ACC112 (cell line): ENCODE results near the gene ZBTB8OS.
"Not testable (repeated sequence)": the region's sequence is repeated elsewhere in the genome, so short reads cannot be mapped to it uniquely, and the experiment has no call there.

ENCODE experiments used
- H2AFZ ChIP-seq: fragments of 200-600 bp; sonication (generic); one replicate; pipeline ENCODE4 v1.6.0; 2017; ENCODE audit warnings: antibody characterized with exemption, low read length; ENCODE audit not compliant: unreplicated experiment
- H3K27ac ChIP-seq: fragments of 200-600 bp; sonication (generic); 2 replicates; pipeline ENCODE4 v1.5.1; 2014; ENCODE audit warnings: low read depth, mild to moderate bottlenecking, antibody characterized with exemption, low read length, moderate library complexity
- H3K27me3 ChIP-seq: fragments of 200-600 bp; sonication (generic); 2 replicates; pipeline ENCODE4 v1.6.1; 2014; ENCODE audit warnings: mild to moderate bottlenecking, antibody characterized with exemption, low read length, moderate library complexity, mixed read lengths; ENCODE audit not compliant: insufficient read depth
- H3K36me3 ChIP-seq: fragments of 200-600 bp; sonication (generic); 2 replicates; pipeline ENCODE4 v1.6.1; 2016; ENCODE audit warnings: mild to moderate bottlenecking, antibody characterized with exemption, low read length, moderate library complexity, mixed read lengths; ENCODE audit not compliant: insufficient read depth
- H3K4me1 ChIP-seq: fragments of 200-600 bp; sonication (generic); one replicate; pipeline ENCODE4 v1.6.1; 2016; ENCODE audit warnings: low read length, mixed read lengths; ENCODE audit not compliant: insufficient read depth, unreplicated experiment, control insufficient read depth
- H3K4me3 ChIP-seq: fragments of 200-600 bp; sonication (generic); 2 replicates; pipeline ENCODE4 v1.5.1; 2014; ENCODE audit warnings: mild to moderate bottlenecking, low read depth, low read length
- H3K79me2 ChIP-seq: fragments of 200-600 bp; sonication (generic); one replicate; pipeline ENCODE4 v1.6.0; 2016; ENCODE audit warnings: low read length; ENCODE audit not compliant: control insufficient read depth, unreplicated experiment, insufficient read depth

ZBTB8OS gene

DNA sequence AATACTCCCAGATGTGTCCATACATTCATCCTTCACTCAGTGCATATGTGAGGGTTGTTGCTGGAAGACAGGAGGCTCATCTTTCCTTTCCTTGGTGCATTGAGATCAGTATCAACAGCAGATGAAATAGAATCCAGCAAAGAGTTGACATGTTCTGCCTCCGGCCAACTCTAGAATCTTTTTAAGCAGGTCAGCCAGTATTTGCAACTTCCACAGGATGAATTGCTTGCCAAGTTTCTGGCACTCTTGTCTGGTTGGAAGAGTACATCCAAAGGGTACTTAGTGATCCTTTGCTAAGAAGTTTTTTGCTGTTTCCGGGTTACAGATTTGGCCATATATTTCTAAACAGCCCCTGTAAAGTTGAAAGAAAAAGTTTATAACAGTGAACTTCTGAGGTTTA lies 31.2 kb upstream of the ZBTB8OS start:
- no peak overlapping the region for H3K27ac ChIP-seq
- H3K79me2 ChIP-seq: peaks cover under 1% of the 10 kb centered on the region
- H3K27me3 ChIP-seq: no peaks in the 10 kb centered on the region
- H3K4me1 ChIP-seq: no peaks in the 10 kb centered on the region
- peaks cover 41% of the 10 kb centered on the region for H3K36me3 ChIP-seq
- H3K4me3 ChIP-seq: no peak overlapping the region
- H2AFZ ChIP-seq: no peak overlapping the region

GRCh38 chr1:32680642-32681041 lies 30.3 kb upstream of the ZBTB8OS start:
- H3K4me3 ChIP-seq: no peak overlapping the region
- peaks cover 38% of the 10 kb centered on the region for H3K36me3 ChIP-seq

DNA sequence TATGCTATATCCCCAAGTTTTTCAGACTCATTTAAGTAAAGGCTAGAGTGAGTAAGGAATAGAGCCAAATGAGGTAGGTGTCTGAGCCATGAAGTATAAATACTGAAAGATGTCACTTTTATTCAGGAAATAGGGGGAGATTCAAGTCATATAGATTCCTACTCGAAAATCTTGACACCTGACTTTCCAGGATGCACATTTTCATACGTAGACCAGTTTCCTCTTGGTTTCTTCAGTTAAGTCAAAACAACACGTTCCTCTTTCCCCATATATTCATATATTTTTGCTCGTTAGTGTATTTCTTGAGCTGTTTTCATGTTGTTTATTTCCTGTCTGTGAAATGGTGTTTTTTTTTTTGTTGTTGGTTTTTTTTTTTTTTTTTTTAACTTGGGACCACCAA lies 29.6 kb upstream of the ZBTB8OS start:
- H3K36me3 ChIP-seq: peaks cover 38% of the 10 kb centered on the region
- not testable (repeated sequence) for H3K79me2 ChIP-seq, H3K27me3 ChIP-seq, H3K4me3 ChIP-seq, H2AFZ ChIP-seq, H3K4me1 ChIP-seq, H3K27ac ChIP-seq

More at GRCh38 chr1:32680642-32681041, 30.3 kb upstream of the ZBTB8OS start:
- Histone ChIP-seq H3K27ac (no peak overlapping the region), H3K27me3 (no peaks in the 10 kb centered on the region), H2AFZ (no peak overlapping the region), H3K79me2 (no peaks in the 10 kb centered on the region), H3K4me1 (no peaks in the 10 kb centered on the region)

DNA sequence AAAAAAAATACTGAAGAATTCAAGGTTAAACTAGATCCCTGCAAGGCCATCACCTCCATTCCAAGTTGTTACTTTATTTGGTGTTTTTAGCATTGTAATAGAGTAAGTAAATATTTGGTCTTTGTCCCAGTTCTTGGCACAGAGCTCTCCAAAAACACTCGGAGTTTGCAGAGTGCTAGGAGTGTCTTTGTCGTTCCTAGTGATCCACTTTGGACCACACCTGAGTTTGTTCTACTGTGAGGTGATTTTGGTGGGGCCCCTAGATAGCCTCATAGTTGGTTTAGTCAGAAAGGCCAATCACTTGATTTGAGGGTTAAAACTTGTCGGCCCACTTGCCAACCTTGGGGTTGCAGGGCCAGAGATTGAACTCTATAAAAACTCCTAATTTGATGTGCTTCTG lies 26.6 kb upstream of the ZBTB8OS start:
- no peaks in the 10 kb centered on the region for H3K27me3 ChIP-seq
- H2AFZ ChIP-seq: no peak overlapping the region
- H3K36me3 ChIP-seq: peaks cover 53% of the 10 kb centered on the region
- H3K27ac ChIP-seq: no peak overlapping the region
- H3K4me3 ChIP-seq: no peak overlapping the region
- no peaks in the 10 kb centered on the region for H3K79me2 ChIP-seq
- no peaks in the 10 kb centered on the region for H3K4me1 ChIP-seq

DNA sequence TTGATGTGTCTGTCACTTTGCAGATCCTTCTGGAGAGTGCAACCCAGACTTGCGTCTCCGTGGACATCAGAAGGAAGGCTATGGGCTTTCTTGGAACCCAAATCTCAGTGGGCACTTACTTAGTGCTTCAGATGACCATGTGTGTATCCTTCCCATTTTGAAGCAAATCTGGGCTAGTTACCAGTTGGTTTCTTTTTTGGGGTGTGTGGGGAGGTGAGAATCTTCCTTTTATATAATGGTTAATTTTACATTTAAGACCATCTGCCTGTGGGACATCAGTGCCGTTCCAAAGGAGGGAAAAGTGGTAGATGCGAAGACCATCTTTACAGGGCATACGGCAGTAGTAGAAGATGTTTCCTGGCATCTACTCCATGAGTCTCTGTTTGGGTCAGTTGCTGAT lies 18.4 kb upstream of the ZBTB8OS start:
- H3K4me1 ChIP-seq, H3K4me3 ChIP-seq, H3K27ac ChIP-seq, H3K27me3 ChIP-seq, H3K79me2 ChIP-seq, H2AFZ ChIP-seq: not testable (repeated sequence)
- peaks cover 37% of the 10 kb centered on the region for H3K36me3 ChIP-seq

GRCh38 chr1:32666901-32667566 lies 16.7 kb upstream of the ZBTB8OS start:
- peaks cover 6% of the 10 kb centered on the region for H3K79me2 ChIP-seq
- no peak overlapping the region for H3K4me3 ChIP-seq
- no peak overlapping the region for H3K27ac ChIP-seq
- H3K4me1 ChIP-seq: no peaks in the 10 kb centered on the region
- H3K27me3 ChIP-seq: no peaks in the 10 kb centered on the region
- peaks cover 28% of the 10 kb centered on the region for H3K36me3 ChIP-seq
- H2AFZ ChIP-seq: no peak overlapping the region

DNA sequence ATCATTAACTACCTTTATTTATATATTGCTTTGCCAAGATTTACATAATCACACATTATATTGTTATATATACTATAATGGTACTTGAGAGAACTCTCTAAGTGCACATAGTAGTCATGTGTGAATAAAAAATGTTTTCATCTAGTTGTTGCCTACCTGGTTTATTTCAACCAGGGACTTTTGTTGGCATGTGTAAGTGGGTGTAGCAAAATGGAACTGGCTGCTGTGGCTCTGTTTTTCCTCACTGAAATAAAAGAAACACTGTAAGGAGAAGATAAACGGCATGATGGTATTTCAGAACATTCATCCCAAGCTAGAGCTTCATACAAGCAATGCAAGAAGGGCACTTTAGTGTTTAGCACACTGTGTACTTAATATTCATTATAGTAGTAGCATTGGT lies 15.6 kb upstream of the ZBTB8OS start:
- Histone ChIP-seq H3K79me2 (peaks cover 7% of the 10 kb centered on the region), H2AFZ (no peak overlapping the region), H3K4me3 (no peak overlapping the region), H3K4me1 (no peaks in the 10 kb centered on the region), H3K36me3 (peaks cover 24% of the 10 kb centered on the region), H3K27ac (no peak overlapping the region), H3K27me3 (no peaks in the 10 kb centered on the region)

DNA sequence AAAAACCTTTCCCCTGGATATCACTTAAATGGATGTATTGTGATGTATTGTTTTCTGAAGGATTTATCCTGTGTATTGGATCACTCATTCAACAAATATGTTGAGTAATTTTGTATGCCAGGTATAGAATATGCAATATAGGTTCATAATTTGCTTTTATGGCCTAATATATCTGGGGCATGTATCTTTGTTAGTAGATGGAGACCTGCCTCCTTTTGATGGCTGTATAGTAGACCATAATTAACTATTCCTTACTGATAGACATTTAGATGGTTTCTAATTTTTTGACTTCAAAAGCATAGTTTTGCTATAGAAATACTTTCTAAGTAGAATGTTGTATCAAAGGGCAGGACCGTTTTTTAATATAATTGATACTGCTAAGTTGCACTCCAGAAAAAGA lies 9.2 kb upstream of the ZBTB8OS start:
- no peak overlapping the region for H3K4me3 ChIP-seq
- peaks cover 45% of the 10 kb centered on the region for H3K79me2 ChIP-seq
- H2AFZ ChIP-seq: no peak overlapping the region
- no peaks in the 10 kb centered on the region for H3K27me3 ChIP-seq
- no peak overlapping the region for H3K27ac ChIP-seq
- H3K36me3 ChIP-seq: peaks cover 54% of the 10 kb centered on the region
- H3K4me1 ChIP-seq: peaks cover 10% of the 10 kb centered on the region

DNA sequence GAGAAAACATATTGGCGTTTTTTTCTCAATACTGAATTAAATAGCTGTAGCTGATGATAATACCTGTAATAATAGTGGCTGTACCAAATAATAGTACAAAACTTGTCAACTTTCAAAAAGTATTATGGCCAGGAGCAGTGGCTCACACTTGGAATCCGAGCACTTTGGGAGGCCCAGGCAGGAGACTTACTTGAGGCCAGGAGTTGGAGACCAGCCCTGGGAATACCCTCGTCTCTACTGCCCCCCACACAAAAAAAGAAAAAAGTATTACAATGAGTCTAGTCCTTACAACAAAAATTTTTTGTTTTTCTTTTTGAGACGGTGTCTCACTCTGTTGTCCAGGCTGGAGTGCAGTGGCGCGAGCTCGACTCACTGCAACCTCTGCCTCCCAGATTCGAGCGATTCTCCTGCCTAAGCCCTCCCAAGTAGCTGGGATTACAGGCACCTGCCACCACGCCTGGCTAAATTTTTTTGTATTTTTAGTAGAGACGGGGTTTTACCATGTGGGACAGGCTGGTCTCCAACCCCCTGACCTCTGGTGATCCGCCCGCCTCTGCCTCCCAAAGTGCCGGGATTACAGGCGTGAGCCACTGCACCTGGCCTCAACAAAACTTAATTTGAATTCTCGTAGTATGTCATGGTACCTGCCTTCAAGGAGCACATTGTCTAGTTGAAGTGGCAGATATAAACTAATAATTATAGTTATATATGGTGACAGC lies 2.1 kb upstream of the ZBTB8OS start:
- peaks cover 45% of the 10 kb centered on the region for H3K36me3 ChIP-seq
- no peak overlapping the region for H3K27ac ChIP-seq
- H3K27me3 ChIP-seq: no peaks in the 10 kb centered on the region
- peaks cover 36% of the 10 kb centered on the region for H3K4me1 ChIP-seq
- no peak overlapping the region for H2AFZ ChIP-seq
- peak overlapping the region; percentile 95 for H3K4me3 ChIP-seq
- peaks cover 81% of the 10 kb centered on the region for H3K79me2 ChIP-seq

- H3K4me3 ChIP-seq: peak overlapping the region; percentile 95
- H3K27me3 ChIP-seq: no peaks in the 10 kb centered on the region
- peak overlapping the region; percentile 77 for H3K27ac ChIP-seq
- peaks cover 37% of the 10 kb centered on the region for H3K36me3 ChIP-seq
- H3K79me2 ChIP-seq: peaks cover 76% of the 10 kb centered on the region
- H3K4me1 ChIP-seq: peaks cover 36% of the 10 kb centered on the region
- H2AFZ ChIP-seq: peak overlapping the region; percentile 61
Observed at GRCh38 chr1:32651461-32652073, 1.2 kb upstream of the ZBTB8OS start.
